Measurements from ENCODE around the gene ABCG5.
A peak's percentile ranks its signal among the peaks of the same experiment; 100 is the strongest.

ABCG5 gene

GRCh38 chr2:43803113-43803512 lies 35.5 kb downstream of the ABCG5 start:
- DNase-seq: no peak

GRCh38 chr2:43802135-43802534 lies 36.5 kb downstream of the ABCG5 start:
- no peak for DNase-seq

- DNase-seq: no peak
Measured at GRCh38 chr2:43800894-43801293, 37.7 kb downstream of the ABCG5 start.

GRCh38 chr2:43798300-43798699 lies 40.3 kb downstream of the ABCG5 start:
- no peak for DNase-seq

- DNase-seq: no peak
Measured at GRCh38 chr2:43796206-43796605, 42.4 kb downstream of the ABCG5 start.

- no peak for DNase-seq
Measured at GRCh38 chr2:43794956-43795355, 43.7 kb downstream of the ABCG5 start.

- DNase-seq: no peak
Measured at GRCh38 chr2:43792653-43793052, 46.0 kb downstream of the ABCG5 start.

- no peak for DNase-seq
Measured at GRCh38 chr2:43791035-43791765, 47.4 kb downstream of the ABCG5 start.

- DNase-seq: no peak
Measured at GRCh38 chr2:43790147-43790546, 48.5 kb downstream of the ABCG5 start.

- DNase-seq: no peak
Measured at GRCh38 chr2:43788646-43789045, 50.0 kb downstream of the ABCG5 start.

GRCh38 chr2:43787895-43788294 lies 50.7 kb downstream of the ABCG5 start:
- no peak for DNase-seq

- DNase-seq: no peak
Measured at GRCh38 chr2:43778233-43778632, 60.4 kb downstream of the ABCG5 start.

GRCh38 chr2:43777306-43777926 lies 61.2 kb downstream of the ABCG5 start:
- DNase-seq: no peak

GRCh38 chr2:43776324-43776723 lies 62.3 kb downstream of the ABCG5 start:
- no peak for DNase-seq

GRCh38 chr2:43774617-43775016 lies 64.0 kb downstream of the ABCG5 start:
- DNase-seq: no peak

- peak; percentile 64 for DNase-seq
Measured at GRCh38 chr2:43773876-43774613, 64.6 kb downstream of the ABCG5 start, which contains the start of gene DYNC2LI1. Gene DYNC2LI1, plus strand, starts transcription at chr2:43774039. Its CDS starts 100 bp downstream, at chr2:43774139.

GRCh38 chr2:43766006-43766405 lies 72.6 kb downstream of the ABCG5 start:
- DNase-seq: no peak

- no peak for DNase-seq
Measured at GRCh38 chr2:43764086-43764705, 74.4 kb downstream of the ABCG5 start.

- no peak for DNase-seq
Measured at GRCh38 chr2:43763091-43763490, 75.5 kb downstream of the ABCG5 start.

All from activated T-cell treated with anti-CD3 and anti-CD28 coated beads for 4 hours (primary cell).